GF-D8 (cell line): ENCODE results near the gene GPER1.

ENCODE experiments used
- DNase-seq: peaks from one replicate; lab custom pipeline; 2025; lab: John Stamatoyannopoulos, UW

GPER1 gene

GRCh38 chr7:1090236-1090635 lies 2.3 kb downstream of the GPER1 start:
- no peak for DNase-seq

GRCh38 chr7:1090686-1091643 lies 3.1 kb downstream of the GPER1 start:
- no peak for DNase-seq

- DNase-seq: no peak
Measured at GRCh38 chr7:1091644-1092027, 3.7 kb downstream of the GPER1 start.

- DNase-seq: no peak
Measured at GRCh38 chr7:1092161-1092632, 4.3 kb downstream of the GPER1 start.

DNA sequence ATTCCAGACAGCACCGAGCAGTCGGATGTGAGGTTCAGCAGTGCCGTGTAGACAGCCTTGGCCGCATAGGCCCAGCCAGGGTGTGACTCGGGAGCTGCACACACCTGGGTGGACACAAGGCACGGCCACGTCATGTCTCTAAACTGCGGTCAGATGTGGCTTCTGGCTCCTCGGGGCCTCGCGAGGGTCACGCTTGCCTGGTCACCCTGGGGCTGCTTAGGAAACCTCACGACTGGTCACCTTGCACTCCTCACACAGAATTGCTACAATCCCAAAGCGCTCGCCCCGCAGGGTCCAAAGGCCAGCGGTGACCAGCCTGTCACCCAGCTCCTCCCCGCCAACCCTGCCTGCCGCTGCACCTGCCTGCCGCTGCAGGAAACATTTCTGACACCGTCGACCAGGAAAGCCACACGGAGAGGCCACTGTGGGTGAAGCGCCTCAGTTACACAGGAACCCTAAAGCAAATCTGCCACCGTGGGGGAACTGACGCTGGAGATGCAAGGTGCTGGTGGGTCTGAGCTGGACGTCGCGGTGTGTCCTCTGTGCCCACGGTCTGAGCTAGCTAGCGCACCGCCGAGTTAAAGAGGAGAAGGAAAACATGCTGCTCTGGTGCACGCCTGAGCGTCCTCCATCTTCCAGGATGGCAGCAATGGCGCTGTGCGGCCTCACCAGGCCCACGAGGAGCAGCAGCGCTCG lies 5.0 kb downstream of the GPER1 start:
- DNase-seq: no peak

GRCh38 chr7:1093502-1093843 lies 5.6 kb downstream of the GPER1 start:
- no peak for DNase-seq

GRCh38 chr7:1093916-1094508 lies 6.1 kb downstream of the GPER1 start:
- DNase-seq: no peak

GRCh38 chr7:1094870-1095269 lies 7.0 kb downstream of the GPER1 start:
- DNase-seq: no peak

GRCh38 chr7:1095621-1096155 lies 7.8 kb downstream of the GPER1 start:
- DNase-seq: no peak

DNA sequence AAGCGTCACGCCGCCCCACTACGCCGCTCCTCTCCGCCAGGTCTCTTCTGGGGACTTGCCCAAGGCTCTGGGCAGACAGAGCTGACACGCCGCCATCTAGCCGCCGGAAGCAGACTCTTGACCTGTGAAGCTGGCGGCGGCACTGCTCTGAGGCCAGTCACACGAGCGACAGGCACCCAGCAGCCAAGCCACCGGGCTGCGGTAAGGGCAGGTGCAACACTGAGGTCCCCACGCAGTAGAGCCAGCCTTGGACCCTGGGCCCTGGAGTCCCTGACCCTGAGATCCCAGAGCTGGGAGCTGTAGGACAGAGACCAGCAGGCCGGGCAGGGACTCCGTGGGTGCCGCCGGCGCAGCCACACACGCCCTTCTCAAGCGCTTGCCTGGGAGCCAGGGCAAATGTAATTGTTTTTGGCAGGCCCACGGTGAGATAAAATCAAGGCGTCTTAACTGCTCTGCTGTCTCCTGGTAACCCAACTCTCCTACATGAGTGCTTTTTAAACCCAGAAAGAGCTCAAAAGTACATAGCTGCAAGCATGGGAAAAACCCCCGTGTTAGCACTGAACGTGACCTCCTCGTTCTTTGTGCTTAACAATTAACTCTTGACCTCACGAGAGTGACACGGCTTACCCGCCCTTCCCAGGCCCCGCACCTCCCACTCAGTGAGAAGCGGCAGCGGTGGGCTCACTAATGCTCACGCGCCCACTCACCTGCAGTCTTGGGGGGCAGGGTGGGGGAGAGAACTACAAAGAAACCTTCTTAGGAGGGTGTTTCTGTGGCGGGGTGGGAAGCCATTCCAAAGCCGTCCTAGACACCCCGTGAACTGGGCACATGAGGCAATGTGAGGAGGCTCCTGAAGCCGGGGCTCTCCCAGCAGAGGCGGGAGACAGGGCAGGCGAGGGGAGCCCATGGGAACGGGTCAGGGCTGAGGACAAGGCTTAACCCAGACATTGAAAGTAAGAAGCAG lies 8.5 kb downstream of the GPER1 start:
- DNase-seq: no peak

- no peak for DNase-seq
Measured at GRCh38 chr7:1097120-1097504, 9.2 kb downstream of the GPER1 start.

- DNase-seq: no peak
Measured at GRCh38 chr7:1098243-1099153, 10.6 kb downstream of the GPER1 start.

GRCh38 chr7:1099154-1099542 lies 11.2 kb downstream of the GPER1 start:
- no peak for DNase-seq

DNA sequence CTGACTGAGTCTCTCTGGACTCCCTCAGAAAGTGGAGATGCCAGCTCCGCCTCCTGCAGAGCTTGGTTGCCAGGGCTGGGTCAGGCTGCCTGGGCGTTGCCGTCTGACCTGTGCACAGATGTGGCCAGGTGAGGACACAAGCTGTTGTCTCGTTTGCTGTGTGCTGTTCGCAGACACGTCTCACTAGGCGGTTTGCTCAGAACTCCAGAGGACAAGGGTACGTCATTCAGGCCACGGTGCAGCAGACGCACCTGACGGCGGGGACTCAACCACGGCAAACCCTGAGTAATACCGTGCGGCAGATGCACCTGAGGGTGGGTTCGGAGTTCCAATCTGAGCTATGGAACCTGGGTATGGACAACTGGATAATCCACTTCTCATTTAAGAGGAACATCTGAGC lies 11.7 kb downstream of the GPER1 start:
- no peak for DNase-seq

DNA sequence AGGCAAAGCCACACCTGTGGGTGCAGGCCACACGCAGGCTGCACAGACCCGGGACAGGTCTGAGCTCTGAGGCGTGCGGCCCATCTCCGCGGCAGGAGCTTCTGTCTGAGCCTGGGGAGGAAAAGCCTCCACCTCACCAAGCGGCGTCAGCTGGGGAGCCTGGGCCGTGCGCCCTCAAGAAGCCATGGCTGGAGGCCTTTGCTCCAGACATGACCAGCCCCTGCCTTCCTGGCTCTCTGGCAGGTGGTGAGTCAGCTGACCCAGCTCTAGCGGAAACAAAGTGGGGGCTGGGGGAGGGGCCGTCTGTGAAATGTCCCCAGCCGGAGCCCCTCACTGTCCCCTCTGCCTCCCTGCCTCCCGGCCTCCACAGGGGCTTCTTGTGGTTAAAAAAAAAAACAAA lies 12.5 kb downstream of the GPER1 start:
- DNase-seq: no peak

- no peak for DNase-seq
Measured at GRCh38 chr7:1100834-1101562, 13.1 kb downstream of the GPER1 start.

DNA sequence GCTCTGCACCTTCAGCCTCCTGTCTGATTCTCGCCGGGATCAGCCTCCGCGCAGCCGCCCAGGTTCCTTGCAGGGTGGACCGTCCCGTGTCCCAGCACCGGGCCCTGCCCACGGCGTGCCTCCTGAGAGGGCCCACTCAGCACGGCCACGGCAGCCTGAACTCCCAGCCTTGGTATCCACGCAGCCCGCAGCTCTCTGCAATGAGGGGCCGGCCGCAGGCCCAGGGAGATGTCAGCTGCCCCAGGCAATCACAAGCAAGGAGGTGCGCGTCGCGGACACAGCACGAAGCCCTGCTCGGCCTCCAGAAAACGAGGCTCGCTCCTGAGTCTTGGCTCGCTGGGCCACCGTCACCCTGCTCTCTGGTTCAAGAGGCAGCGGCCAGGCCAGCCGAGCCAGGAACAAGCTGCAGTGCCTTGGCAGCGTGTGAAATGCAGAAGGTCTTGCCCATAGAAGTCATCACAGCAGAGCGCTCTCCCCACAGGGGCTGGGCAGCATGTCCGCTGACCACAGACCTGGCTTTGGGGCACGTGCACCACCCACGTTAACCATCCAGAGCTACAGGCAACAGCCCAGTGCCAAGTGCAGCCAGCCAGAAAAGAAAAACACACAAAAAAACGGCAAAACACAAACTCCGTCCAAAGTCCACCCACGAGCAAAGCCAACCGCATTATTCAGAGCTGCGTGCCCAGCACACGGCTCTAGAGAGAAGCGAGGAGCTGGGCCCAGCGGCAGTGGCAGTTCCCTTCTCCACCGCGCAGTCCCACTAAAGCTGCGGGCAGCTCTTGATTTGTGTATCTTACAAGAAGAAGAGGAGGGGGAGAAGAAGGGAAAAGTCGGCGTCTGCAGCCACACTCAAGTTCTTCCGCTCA lies 13.9 kb downstream of the GPER1 start:
- no peak for DNase-seq

- no peak for DNase-seq
Measured at GRCh38 chr7:1103009-1103788, 15.3 kb downstream of the GPER1 start.
